ENCODE results near the gene PAMR1.
"Not testable (repeated sequence)": the region's sequence is repeated elsewhere in the genome, so short reads cannot be mapped to it uniquely, and the experiment has no call there.

PAMR1 gene

DNA sequence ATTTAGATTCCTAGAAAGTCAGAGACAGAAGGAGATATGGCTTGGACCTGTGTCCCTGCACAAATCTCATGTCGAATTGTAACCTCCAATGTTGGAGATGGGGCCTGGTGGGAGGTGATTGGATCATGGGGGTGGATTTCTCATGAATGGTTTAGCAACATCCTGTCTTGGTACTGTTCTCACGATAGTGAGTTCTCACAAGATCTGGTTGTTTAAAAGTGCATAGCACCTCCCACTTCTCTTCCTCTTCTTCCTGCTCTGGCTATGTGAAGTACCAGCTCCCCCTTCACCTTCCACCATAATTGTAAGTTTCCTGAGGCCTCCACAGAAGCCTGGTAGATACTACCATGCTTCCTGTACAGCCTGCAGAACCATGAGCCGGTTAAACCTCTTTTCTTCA lies 27.6 kb upstream of the PAMR1 start:
- DNase-seq (ENCODE audit: low spot score) = no peak
- TF ChIP-seq, protein P1, sequence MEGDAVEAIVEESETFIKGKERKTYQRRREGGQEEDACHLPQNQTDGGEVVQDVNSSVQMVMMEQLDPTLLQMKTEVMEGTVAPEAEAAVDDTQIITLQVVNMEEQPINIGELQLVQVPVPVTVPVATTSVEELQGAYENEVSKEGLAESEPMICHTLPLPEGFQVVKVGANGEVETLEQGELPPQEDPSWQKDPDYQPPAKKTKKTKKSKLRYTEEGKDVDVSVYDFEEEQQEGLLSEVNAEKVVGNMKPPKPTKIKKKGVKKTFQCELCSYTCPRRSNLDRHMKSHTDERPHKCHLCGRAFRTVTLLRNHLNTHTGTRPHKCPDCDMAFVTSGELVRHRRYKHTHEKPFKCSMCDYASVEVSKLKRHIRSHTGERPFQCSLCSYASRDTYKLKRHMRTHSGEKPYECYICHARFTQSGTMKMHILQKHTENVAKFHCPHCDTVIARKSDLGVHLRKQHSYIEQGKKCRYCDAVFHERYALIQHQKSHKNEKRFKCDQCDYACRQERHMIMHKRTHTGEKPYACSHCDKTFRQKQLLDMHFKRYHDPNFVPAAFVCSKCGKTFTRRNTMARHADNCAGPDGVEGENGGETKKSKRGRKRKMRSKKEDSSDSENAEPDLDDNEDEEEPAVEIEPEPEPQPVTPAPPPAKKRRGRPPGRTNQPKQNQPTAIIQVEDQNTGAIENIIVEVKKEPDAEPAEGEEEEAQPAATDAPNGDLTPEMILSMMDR (IDR thresholded peaks at IDR 0.05; ENCODE audit: borderline replicate concordance, control extremely low read depth, extremely low read depth, insufficient read depth, missing control alignments) = no peak
- in situ Hi-C loops (cut with MboI; ENCODE audit: low sequenced_read_pairs, unreplicated experiment) = no loop called here

DNA sequence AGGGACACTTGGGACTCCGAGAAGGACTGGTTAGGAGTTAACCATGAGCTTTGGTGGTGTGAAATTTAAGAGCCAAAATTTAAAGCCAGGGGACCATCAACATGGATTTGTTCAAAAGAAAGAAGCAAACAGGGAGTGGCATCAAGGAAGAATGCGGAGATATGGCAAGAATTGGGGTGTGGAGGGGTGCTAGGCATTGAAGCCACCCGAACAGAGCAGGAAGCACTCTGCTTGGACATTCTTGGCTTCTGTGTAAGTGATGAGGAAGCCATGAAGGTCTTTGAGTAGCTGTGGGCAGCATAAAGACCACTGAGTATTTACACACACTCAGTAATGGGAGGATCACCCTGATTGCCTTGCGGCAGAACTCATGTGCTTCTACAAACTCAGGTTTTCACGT lies 27.2 kb upstream of the PAMR1 start:
- TF ChIP-seq, protein P1 (IDR thresholded peaks at IDR 0.05; ENCODE audit: borderline replicate concordance, control extremely low read depth, extremely low read depth, insufficient read depth, missing control alignments) = no peak
- in situ Hi-C loops (cut with MboI; ENCODE audit: low sequenced_read_pairs, unreplicated experiment) = no loop called here
- DNase-seq (ENCODE audit: low spot score) = no peak

DNA sequence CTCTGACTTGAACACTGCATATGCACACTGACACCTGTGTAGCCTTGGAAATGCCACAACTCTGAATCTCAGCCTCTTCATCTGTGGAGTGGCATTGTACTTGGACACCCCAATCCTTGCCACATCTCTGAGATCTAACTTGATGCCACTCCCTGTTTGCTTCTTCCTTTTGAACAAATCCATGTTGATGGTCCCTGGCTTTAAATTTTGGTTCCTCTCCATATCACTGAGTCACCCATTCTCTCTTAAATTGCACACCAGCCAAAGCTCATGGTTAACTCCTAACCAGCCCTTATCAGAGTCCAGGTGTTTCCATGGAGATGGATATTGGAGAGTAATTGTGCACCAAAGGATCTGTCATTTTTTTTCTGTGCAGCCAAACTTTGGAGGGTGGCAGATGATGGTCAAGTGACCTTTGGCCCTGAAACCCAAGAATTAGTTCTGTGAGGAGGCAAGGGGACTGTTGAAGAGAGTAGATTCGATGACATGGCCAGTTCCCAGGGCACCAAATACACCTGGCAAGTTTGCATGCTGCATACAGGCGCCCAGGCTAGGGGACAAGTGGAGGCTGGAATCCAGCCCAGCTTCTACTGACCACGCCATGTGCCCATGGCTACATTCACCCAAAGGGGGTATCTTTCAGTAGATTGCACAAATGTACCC lies 25.1 kb upstream of the PAMR1 start:
- in situ Hi-C loops (cut with MboI; ENCODE audit: low sequenced_read_pairs, unreplicated experiment) = no loop called here
- no peak for DNase-seq (ENCODE audit: low spot score)
- TF ChIP-seq, protein P1 (IDR thresholded peaks at IDR 0.05; ENCODE audit: borderline replicate concordance, control extremely low read depth, extremely low read depth, insufficient read depth, missing control alignments) = no peak

DNA sequence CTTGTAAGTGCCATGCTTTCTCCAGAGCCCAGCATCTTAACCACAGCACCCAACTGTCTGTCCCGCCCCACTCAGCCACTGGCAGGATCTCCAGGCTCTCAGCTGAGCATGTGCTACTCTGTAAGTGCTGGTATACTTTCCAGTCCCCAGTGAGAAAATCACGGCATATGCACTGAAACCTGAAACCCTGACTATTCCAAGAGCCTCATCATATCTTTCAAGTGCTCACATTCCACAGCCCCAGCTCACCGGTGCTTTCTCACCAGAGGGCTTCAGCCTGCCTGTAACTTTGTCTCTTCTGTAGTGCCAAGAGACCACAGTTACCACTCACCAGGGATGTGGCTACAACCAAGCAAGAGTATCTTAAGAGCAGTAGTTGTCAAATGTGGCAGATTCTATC lies 24.4 kb upstream of the PAMR1 start:
- TF ChIP-seq, protein P1 (IDR thresholded peaks at IDR 0.05; ENCODE audit: borderline replicate concordance, control extremely low read depth, extremely low read depth, insufficient read depth, missing control alignments) = no peak
- in situ Hi-C loops (cut with MboI; ENCODE audit: low sequenced_read_pairs, unreplicated experiment) = no loop called here
- no peak for DNase-seq (ENCODE audit: low spot score)

DNA sequence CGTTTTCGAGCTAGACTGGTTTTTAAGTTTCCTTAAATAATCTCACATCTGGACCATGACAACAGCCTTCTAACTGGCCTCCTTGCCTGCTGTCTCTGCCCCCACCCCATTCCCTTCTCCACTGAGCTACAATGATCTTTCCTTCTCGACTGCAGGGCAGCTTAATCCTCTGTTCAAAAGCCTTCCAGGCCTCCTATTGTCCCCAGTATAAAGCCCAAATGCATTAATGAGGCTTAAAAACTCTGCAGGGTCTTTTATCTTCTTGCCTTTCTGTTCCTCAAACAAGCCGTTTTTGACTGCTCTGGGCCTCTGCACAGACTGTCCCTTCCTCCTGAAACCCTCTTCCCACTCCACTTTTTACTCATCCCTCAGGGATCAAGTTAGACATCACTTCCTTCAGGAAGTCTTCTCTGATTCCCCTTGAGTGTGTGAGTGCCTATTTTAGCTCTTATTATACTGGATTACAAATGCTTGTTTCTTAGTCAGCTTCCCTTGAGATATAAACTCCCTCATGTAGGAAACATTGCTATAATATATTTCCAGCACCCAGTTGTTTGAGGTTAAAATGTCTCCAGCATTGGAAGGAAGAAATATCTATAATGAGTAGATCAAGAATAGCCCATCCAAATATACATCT lies 23.6 kb upstream of the PAMR1 start:
- in situ Hi-C loops (cut with MboI; ENCODE audit: low sequenced_read_pairs, unreplicated experiment) = no loop called here
- TF ChIP-seq, protein P1 (IDR thresholded peaks at IDR 0.05; ENCODE audit: borderline replicate concordance, control extremely low read depth, extremely low read depth, insufficient read depth, missing control alignments) = no peak
- DNase-seq (ENCODE audit: low spot score) = no peak

DNA sequence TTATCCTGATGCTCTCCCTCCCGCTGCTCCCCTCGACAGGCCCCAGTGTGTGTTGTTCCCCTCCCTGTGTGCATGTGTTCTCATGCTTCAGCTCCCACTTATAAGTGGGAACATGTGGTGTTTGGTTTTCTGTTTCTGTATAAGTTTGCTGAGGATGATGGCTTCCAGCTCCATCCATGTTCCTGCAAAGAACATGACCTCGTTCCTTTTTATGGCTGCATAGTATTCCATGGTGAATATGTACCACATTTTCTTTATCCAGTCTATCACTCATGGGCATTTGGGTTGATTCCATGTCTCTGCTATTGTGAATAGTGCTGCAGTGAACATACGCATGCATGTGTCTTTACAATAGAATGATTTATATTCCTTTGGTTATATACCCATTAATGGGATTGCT lies 22.6 kb upstream of the PAMR1 start:
- DNase-seq (ENCODE audit: low spot score); in situ Hi-C loops (cut with MboI; ENCODE audit: low sequenced_read_pairs, unreplicated experiment): not testable (repeated sequence)

DNA sequence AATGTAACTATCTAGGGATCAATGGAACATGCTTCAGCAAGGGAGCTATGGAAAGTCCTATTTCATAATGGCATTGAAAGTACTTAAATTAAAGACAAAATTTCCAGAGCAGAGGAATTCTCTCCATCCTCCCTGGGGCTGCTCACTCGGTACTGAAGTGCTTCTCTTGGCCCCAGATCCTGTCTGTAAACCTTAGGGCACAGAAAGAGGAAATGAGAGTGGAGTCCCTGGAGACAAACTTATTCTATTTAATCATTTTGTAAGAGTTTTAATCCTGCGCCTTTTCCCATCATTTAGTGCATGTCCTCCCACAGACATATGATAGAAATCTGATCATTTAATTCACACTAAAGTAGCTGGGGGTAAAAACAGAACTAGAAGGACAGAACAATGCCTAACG lies 20.9 kb upstream of the PAMR1 start:
- TF ChIP-seq, protein P1 (IDR thresholded peaks at IDR 0.05; ENCODE audit: borderline replicate concordance, control extremely low read depth, extremely low read depth, insufficient read depth, missing control alignments) = no peak
- DNase-seq (ENCODE audit: low spot score) = no peak
- in situ Hi-C loops (cut with MboI; ENCODE audit: low sequenced_read_pairs, unreplicated experiment) = no loop called here

All from GM13976 (cell line).